NAMALWA (cell line): ENCODE results near the gene TEX51.

Source experiments
- DNase-seq: peaks from one replicate; pipeline ENCODE4 v3.0.0-alpha.2; 2015; ENCODE audit warnings: low spot score

Gene TEX51

GRCh38 chr2:126914811-126915500 lies 16.3 kb downstream of the TEX51 start:
- DNase-seq = no peak

GRCh38 chr2:126915903-126916302 lies 17.2 kb downstream of the TEX51 start:
- DNase-seq = no peak

GRCh38 chr2:126916744-126917143 lies 18.1 kb downstream of the TEX51 start:
- DNase-seq = no peak

- DNase-seq = no peak
Observed at GRCh38 chr2:126921066-126921465, 22.4 kb downstream of the TEX51 start.

GRCh38 chr2:126930970-126931590 lies 32.4 kb downstream of the TEX51 start:
- no peak for DNase-seq

DNA sequence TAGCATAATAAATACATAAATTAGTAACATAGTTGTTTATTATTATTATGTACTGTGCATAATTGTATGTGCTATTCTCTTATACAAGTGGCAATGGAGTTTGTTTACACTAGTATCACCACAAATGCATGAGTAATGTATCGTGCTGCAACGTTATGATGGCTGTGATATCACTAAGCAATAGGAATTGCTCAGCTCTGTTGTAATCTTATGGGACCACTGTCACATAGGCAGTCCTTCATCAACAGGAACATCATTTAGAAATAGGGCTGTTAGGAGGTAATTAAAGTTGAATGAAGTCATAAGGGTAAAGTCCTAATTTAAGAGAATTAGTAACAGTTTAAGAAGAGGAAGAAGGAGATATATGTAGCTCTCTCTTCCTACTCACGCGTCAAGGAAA lies 33.8 kb downstream of the TEX51 start:
- DNase-seq = no peak

DNA sequence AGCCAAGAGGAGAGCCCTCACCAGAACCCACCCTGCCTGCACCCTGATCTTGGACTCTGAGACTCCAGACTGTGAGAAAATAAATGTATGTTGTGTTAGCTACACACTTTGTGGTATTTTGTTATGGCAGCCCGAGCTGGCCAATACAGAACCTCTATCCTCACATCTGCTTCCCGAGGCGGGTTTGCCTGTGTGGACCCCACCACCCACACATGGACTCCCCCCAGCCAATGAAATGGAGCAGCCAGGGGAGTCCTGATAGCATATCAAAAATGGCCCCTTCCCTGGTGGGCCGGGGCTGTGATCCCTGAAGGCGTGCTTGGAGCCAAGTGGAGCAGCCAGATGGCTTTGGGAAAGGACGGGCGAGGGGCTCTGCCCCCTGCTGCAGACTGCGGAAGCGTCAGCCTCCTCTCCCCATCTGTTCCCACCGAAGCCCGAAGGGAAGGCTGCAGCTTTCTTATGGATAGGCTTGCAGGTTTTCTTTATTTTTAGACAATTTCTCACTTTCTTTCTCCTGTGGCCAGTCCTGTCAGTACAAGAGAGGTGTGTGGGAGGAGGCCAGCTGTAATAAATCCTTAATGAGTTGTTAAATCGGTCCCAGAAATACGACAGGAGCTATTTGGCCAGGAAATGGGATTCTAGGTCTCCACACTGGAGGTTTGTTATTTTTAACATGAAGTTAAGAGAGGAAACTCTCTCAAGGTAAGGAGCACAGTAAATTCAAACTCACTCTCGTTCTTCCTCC lies 34.4 kb downstream of the TEX51 start:
- no peak for DNase-seq

DNA sequence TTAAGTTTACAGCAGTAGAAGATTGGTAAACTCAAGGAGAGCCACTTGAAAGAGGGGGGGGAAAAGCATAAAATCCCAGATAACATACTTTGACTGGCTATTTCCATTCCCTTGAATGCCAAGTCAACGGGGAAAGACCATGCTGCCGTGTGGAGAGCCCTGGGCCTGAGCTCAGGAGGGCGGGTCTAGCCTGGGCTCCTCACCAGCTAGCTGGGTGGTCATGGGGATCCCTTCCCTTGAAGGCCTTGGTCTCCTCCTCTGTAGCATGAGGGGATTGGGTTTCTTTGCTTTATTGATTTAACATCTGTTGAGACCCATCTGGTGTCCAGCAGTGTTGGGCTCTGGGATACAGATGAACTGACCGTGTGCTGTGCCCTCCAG lies 35.0 kb downstream of the TEX51 start:
- DNase-seq = no peak

DNA sequence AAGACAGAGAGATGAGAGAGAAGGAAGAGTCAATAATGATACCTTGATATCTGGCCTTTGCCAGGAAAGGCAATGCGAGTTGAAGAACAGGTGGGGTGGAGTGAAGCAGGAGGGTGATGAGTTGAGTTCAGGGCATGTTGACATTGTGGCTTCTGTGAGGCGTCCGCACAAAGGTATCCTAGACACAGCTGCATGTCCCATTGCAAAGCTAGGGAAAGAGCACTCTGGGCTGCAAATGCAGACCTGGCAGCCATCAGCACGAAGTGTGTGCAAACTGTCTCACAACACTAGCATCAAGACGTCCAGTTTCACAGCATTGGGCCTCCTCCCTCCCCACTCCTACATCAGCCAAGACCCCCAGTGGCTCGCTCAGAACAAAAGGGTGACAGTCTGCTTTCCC lies 36.1 kb downstream of the TEX51 start:
- no peak for DNase-seq

DNA sequence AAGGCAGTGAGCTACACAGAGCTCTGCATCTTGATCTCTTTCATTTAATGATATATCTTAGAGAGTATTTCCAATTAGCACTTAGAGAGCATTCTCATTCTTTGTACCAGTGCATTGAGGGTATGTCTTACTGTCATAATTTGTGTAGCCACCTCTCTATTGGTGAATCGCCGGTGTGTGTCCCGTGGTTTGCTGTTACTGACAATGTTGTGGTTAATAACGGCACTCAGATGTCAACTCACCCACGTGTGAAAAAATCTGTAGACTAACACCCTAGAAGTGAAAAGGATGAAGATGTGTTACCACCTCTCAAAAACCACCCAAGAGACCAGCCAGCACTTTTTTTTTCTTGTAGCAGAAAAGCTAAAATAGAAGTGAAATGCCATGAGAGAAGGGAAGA lies 37.1 kb downstream of the TEX51 start:
- DNase-seq = peak; percentile 60

GRCh38 chr2:126936219-126936723 lies 37.6 kb downstream of the TEX51 start:
- no peak for DNase-seq

- no peak for DNase-seq
Observed at GRCh38 chr2:126940331-126940730, 41.6 kb downstream of the TEX51 start.

DNA sequence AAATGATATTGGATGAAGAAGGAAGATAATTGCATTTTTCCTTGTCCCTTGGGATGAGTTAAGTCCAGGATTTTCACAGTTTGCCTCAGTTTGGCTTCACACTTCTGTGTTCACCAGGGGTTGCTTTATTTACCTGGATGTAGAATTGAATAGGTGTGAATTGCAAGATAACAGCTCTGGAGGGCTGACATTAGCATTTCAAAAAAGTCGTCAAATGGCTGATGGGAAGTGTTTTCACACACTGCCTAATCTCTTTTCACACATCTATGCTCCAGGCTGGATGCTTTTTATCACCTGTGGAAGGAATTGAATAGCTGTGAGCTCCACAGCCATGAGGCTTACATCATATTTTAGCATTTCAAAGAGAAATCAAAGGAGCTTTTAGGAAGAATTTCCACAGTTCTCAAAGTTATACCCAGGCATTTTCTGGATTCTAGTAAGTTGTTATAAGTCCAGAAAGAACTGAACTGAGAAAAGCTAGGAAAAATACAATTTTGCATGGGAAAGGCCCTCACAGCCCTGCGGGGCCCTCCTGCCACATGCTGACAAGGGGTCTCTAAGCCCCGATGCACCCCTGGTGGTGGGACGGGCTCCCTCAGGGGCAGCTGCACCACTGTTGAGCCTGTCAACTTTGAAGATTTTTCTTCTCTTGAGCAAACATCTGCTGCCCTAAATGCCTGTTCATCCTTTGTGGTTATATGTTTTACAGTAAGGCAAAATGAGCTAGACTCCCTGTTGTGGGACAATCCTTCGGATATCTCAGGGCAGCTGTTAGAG lies 43.9 kb downstream of the TEX51 start:
- DNase-seq = no peak

GRCh38 chr2:126943612-126944348 lies 45.1 kb downstream of the TEX51 start:
- DNase-seq = no peak

- DNase-seq = peak; percentile 30
Observed at GRCh38 chr2:126945118-126945517, 46.4 kb downstream of the TEX51 start.

DNA sequence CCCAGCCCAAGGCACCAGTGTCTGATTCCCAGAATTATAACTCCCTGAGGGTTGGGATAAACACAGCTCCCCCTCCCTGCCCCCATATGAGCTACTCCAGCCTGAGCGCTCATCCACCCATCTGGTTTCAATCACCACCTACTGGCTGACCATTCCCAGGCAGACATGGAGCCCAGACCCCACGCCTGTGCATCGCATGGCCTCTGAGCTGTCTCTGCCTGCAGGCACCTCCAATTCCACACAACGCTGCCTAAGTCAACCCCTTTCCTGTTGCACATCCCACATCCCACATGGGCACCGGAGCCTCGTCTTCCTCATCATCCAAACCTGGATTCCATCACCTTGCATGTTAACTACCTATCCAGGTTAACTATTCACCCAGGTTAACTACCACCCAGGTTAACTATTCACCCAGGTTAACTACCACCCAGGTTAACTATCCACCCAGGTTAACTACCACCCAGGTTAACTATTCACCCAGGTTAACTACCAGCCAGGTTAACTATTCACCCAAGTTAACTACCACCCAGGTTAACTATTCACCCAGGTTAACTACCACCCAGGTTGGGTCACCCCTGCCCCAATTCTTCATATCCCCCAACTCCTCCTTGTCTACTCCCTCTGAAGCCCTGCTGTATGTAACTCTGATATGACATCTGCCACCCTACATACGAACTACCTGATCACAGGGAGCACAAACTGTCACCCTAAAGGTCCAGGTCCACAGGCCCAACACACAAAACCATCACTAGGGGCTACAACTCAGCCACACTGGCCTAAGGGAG lies 47.8 kb downstream of the TEX51 start:
- no peak for DNase-seq

DNA sequence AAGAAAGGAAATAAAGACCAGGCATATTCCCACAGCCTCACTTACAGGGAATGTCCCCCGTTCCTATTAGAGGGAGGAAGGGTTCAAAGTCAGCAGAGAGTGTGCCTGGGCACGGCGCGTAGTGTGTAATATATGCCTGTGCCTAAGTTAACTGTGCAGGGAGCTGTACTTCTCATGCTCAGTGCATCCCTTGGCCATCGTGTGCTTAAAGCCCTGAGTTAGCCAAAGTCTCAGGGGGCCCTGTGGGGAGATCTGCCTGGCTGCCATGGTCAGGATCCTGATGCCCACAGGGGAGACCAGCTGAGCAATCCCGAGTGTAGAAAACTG lies 48.4 kb downstream of the TEX51 start:
- DNase-seq = no peak

- no peak for DNase-seq
Observed at GRCh38 chr2:126949775-126950174, 51.1 kb downstream of the TEX51 start.

- no peak for DNase-seq
Observed at GRCh38 chr2:126950504-126950903, 51.8 kb downstream of the TEX51 start.
